Astrocyte (in vitro differentiated cells and primary cell): ENCODE results near the gene P3H2. TPM values are rescaled to one million over a fixed set of nuclear protein-coding genes. Genes with fewer than 3 reads are reported as not detected.
A peak's percentile ranks its signal among the peaks of the same experiment; 100 is the strongest.

Experiments used
- DNase-seq: peaks from one replicate; pipeline ENCODE4 v3.0.0-alpha.2; 2010; ENCODE audit warnings: low read depth
- FAIRE-seq: peaks from 2 replicates; lab custom pipeline; 2011; peaks lifted over from hg19 to GRCh38; lab: Jason Lieb, UNC
- H2AFZ ChIP-seq: 2 replicates; pipeline ENCODE4 v1.6.0; 2012; ENCODE audit warnings: low read depth, low read length, inconsistent platforms
- H3K27ac ChIP-seq: 2 replicates; pipeline ENCODE4 v1.5.1; 2011; ENCODE audit warnings: low read depth, low read length, inconsistent platforms
- H3K27me3 ChIP-seq: 2 replicates; pipeline ENCODE4 v1.6.0; 2011; ENCODE audit warnings: low read length, inconsistent platforms; ENCODE audit not compliant: insufficient read depth
- H3K36me3 ChIP-seq: 2 replicates; pipeline ENCODE4 v1.5.1; 2011; ENCODE audit warnings: low read length, inconsistent platforms; ENCODE audit not compliant: insufficient read depth
- H3K4me1 ChIP-seq: 2 replicates; pipeline ENCODE4 v1.5.1; 2011; ENCODE audit warnings: low read length, inconsistent platforms; ENCODE audit not compliant: insufficient read depth
- H3K4me2 ChIP-seq: 2 replicates; pipeline ENCODE4 v1.6.0; 2012; ENCODE audit warnings: low read length, inconsistent platforms
- H3K4me3 ChIP-seq: 2 replicates; pipeline ENCODE4 v1.5.1; 2011; ENCODE audit warnings: low read depth, mild to moderate bottlenecking, low read length, inconsistent platforms; ENCODE audit not compliant: insufficient read depth
- H3K79me2 ChIP-seq: 2 replicates; pipeline ENCODE4 v1.6.0; 2012; ENCODE audit warnings: mild to moderate bottlenecking, low read length, inconsistent platforms; ENCODE audit not compliant: insufficient read depth
- H3K9ac ChIP-seq: 2 replicates; pipeline ENCODE4 v1.6.0; 2012; ENCODE audit warnings: mild to moderate bottlenecking, low read length, inconsistent platforms
- H3K9me3 ChIP-seq: 2 replicates; pipeline ENCODE4 v1.5.1; 2012; ENCODE audit warnings: low read depth, mild to moderate bottlenecking, low read length, inconsistent platforms; ENCODE audit not compliant: insufficient read depth
- H4K20me1 ChIP-seq: 2 replicates; pipeline ENCODE4 v1.6.0; 2012; ENCODE audit warnings: low read length, inconsistent platforms; ENCODE audit not compliant: insufficient read depth
- H3K27ac Mint-ChIP-seq: one replicate; pipeline ENCODE4 v1.8.0; 2021; ENCODE audit warnings: mild to moderate bottlenecking, mixed read lengths; ENCODE audit not compliant: unreplicated experiment
- H3K27me3 Mint-ChIP-seq: one replicate; pipeline ENCODE4 v1.8.0; 2021; ENCODE audit warnings: low read depth, mixed read lengths; ENCODE audit not compliant: unreplicated experiment
- H3K36me3 Mint-ChIP-seq: one replicate; pipeline ENCODE4 v1.8.0; 2021; ENCODE audit warnings: low read depth, mixed read lengths; ENCODE audit not compliant: unreplicated experiment
- H3K4me1 Mint-ChIP-seq: one replicate; pipeline ENCODE4 v1.8.0; 2021; ENCODE audit warnings: low read depth, mixed read lengths; ENCODE audit not compliant: unreplicated experiment
- H3K4me3 Mint-ChIP-seq: one replicate; pipeline ENCODE4 v1.8.0; 2021; ENCODE audit warnings: mild to moderate bottlenecking, moderate library complexity, mixed read lengths; ENCODE audit not compliant: unreplicated experiment
- H3K9me3 Mint-ChIP-seq: one replicate; pipeline ENCODE4 v1.8.0; 2021; ENCODE audit warnings: mild to moderate bottlenecking, mixed read lengths; ENCODE audit not compliant: unreplicated experiment
- EZH2 ChIP-seq: IDR thresholded peaks from 2 replicates; pipeline ENCODE4 v1.6.1; 2012; ENCODE audit warnings: mild to moderate bottlenecking, low read length, inconsistent platforms; ENCODE audit not compliant: insufficient read depth
- total RNA-seq: library from RNA; stranded (reverse); gene quantifications from 2 replicates; pipeline ENCODE4 v1.2.1, GENCODE V29; 2021
- TF ChIP-seq, protein P1 (sequence below): IDR thresholded peaks from 2 replicates; pipeline ENCODE4 v1.5.1; 2011; ENCODE audit warnings: low read depth, mild to moderate bottlenecking, inconsistent platforms, low read length, moderate library complexity; ENCODE audit not compliant: insufficient read depth

Gene P3H2
- total RNA-seq, 1 donor from 2014 or later = 57.7 TPM

DNA sequence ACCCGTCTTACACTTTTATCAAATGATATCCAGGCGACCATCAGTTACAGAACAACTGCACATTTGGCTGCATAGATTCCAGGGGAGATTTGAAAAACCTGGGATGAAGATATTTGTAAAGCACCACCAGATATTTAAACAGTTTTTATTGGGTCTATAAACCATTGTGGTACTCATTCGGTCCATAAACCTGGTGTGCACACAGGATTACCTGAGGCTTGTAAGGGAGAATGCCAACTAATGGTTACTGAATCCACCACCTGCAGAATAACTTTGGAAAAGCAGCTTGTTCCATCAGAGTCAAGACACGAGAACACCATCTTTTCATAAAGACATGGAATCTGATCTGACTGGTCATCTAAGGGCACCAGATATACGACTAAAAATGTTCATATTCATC lies 80.6 kb downstream of the P3H2 start:
- Histone ChIP-seq H3K4me3 (no peak overlapping the region), H3K27me3 (no peaks in the 10 kb centered on the region), H3K9ac (no peak overlapping the region), H3K4me1 (no peaks in the 10 kb centered on the region), H3K27ac (no peak overlapping the region), H3K4me2 (no peak overlapping the region), H3K9me3 (no peaks in the 10 kb centered on the region), H4K20me1 (no peaks in the 10 kb centered on the region), H3K36me3 (no peaks in the 10 kb centered on the region), H3K79me2 (no peaks in the 10 kb centered on the region), H2AFZ (no peak overlapping the region)
- H3K4me1 Mint-ChIP-seq = peaks cover 40% of the 10 kb centered on the region
- FAIRE-seq (no peak), DNase-seq (no peak)
- no peaks in the 10 kb centered on the region for H3K27me3 Mint-ChIP-seq
- H3K9me3 Mint-ChIP-seq = no peaks in the 10 kb centered on the region
- H3K4me3 Mint-ChIP-seq = no peak overlapping the region
- TF ChIP-seq, protein P1, sequence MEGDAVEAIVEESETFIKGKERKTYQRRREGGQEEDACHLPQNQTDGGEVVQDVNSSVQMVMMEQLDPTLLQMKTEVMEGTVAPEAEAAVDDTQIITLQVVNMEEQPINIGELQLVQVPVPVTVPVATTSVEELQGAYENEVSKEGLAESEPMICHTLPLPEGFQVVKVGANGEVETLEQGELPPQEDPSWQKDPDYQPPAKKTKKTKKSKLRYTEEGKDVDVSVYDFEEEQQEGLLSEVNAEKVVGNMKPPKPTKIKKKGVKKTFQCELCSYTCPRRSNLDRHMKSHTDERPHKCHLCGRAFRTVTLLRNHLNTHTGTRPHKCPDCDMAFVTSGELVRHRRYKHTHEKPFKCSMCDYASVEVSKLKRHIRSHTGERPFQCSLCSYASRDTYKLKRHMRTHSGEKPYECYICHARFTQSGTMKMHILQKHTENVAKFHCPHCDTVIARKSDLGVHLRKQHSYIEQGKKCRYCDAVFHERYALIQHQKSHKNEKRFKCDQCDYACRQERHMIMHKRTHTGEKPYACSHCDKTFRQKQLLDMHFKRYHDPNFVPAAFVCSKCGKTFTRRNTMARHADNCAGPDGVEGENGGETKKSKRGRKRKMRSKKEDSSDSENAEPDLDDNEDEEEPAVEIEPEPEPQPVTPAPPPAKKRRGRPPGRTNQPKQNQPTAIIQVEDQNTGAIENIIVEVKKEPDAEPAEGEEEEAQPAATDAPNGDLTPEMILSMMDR = no peak
- no peak for TF ChIP-seq EZH2
- no peak overlapping the region for H3K27ac Mint-ChIP-seq
- H3K36me3 Mint-ChIP-seq = no peaks in the 10 kb centered on the region

DNA sequence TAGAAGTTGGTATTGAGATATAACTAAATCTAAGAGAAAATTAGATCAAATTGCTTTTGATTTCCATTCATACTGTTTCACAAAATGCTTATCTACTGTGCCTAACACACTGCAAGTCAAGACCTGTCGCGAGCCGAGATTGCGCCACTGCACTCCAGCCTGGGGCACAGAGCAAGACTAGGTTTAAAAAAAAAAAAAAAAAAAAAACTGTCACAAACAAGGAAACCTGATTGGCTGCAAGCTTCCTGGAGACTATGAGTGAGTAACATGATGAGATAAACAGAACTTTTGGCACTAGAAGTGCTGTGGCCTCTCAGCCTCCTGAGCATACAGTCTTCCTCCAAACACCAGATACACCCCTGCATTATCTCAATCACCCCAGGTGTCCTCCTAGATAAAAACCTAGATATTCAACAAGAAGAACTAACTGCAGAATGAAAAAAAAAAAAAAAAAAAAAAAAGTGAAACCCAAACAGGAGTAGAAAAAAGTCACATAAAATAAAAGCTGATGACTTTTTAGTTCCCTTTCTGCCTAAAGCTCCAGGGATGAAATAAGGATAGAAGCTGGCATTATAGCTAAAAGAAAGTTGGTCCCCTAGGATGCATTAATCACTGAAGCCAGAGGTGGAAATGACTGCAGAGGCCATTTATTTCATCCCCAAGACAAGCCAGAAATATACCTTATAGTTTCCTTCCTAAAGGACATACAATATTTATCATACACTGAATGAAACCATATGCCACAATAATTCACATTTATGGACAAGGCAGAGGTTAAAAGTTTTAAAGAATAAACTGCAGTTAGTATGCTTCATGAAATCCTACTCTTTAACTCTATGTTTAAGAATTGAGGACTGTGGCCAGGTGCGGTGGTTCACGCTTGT lies 82.4 kb downstream of the P3H2 start:
- H3K4me1 Mint-ChIP-seq = peaks cover 31% of the 10 kb centered on the region
- no peaks in the 10 kb centered on the region for H3K36me3 Mint-ChIP-seq
- no peak overlapping the region for H3K4me3 ChIP-seq
- no peaks in the 10 kb centered on the region for H3K9me3 Mint-ChIP-seq
- no peak overlapping the region for H3K27ac ChIP-seq
- no peaks in the 10 kb centered on the region for H3K27me3 Mint-ChIP-seq
- no peaks in the 10 kb centered on the region for H3K27me3 ChIP-seq
- H3K27ac Mint-ChIP-seq = no peak overlapping the region
- no peaks in the 10 kb centered on the region for H4K20me1 ChIP-seq
- H3K9ac ChIP-seq = no peak overlapping the region
- no peak for FAIRE-seq
- no peak overlapping the region for H2AFZ ChIP-seq
- no peaks in the 10 kb centered on the region for H3K4me1 ChIP-seq
- TF ChIP-seq, protein P1 = no peak
- TF ChIP-seq EZH2 = no peak
- DNase-seq = peak; percentile 64
- no peak overlapping the region for H3K4me2 ChIP-seq
- no peaks in the 10 kb centered on the region for H3K36me3 ChIP-seq
- no peaks in the 10 kb centered on the region for H3K79me2 ChIP-seq
- H3K4me3 Mint-ChIP-seq = peak overlapping the region; percentile 8
- no peaks in the 10 kb centered on the region for H3K9me3 ChIP-seq

DNA sequence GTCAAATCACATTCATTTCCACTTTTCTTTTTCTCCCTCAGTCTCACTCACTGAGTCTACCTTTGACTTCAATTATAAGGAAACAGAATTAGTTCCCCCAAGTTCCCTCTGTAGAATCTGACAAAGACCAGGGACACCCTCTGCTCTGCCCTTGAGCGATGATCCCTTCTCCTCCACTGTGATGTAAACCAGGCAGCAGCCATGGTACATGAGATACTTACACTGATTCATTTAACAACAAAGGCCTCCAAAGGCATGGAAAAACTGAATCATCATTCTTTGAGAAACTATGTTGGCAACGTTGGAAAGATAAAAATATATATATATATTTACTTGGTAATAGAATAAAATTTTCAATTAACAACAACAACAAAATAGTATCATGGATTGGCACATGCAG lies 84.1 kb downstream of the P3H2 start:
- Histone ChIP-seq H2AFZ (no peak overlapping the region), H3K4me3 (no peak overlapping the region), H3K79me2 (no peaks in the 10 kb centered on the region), H4K20me1 (no peaks in the 10 kb centered on the region), H3K36me3 (no peaks in the 10 kb centered on the region), H3K9ac (no peak overlapping the region), H3K27me3 (no peaks in the 10 kb centered on the region), H3K9me3 (no peaks in the 10 kb centered on the region), H3K4me1 (no peaks in the 10 kb centered on the region), H3K27ac (no peak overlapping the region), H3K4me2 (no peak overlapping the region)
- TF ChIP-seq, protein P1 = no peak
- TF ChIP-seq EZH2 = no peak
- DNase-seq = peak; percentile 71
- H3K27me3 Mint-ChIP-seq = no peaks in the 10 kb centered on the region
- peak overlapping the region; percentile 60 for H3K27ac Mint-ChIP-seq
- no peak for FAIRE-seq
- no peak overlapping the region for H3K4me3 Mint-ChIP-seq
- no peaks in the 10 kb centered on the region for H3K36me3 Mint-ChIP-seq
- H3K9me3 Mint-ChIP-seq = no peaks in the 10 kb centered on the region
- H3K4me1 Mint-ChIP-seq = peaks cover 24% of the 10 kb centered on the region
